Transverse colon (tissue), 4 donors: Measurements from ENCODE around the gene SLC25A4.

Source experiments
- CTCF ChIP-seq, 5 experiments: fragments of 200-600 bp in 3 of 5; fragments of 450-650 bp in 2 of 5; sonication (generic) in 3 of 5; IDR thresholded peaks; 1 replicate in 2 of 5; 2 replicates in 3 of 5; pipeline ENCODE4 v1.5.1; 2016 to 2017; ENCODE audit warnings: antibody characterized with exemption in 5 of 5, inconsistent platforms in 3 of 5, mild to moderate bottlenecking in 2 of 5, moderate library complexity in 1 of 5
- EP300 ChIP-seq: sonication (generic); formaldehyde crosslinking; IDR thresholded peaks from one replicate; pipeline ENCODE4 v1.6.1; 2017; ENCODE audit warnings: antibody characterized with exemption, low read depth
- POLR2A ChIP-seq: fragments of 450-650 bp; IDR thresholded peaks from one replicate; pipeline ENCODE4 v1.6.1; 2016; ENCODE audit warnings: antibody characterized with exemption, mild to moderate bottlenecking, moderate library complexity
- POLR2AphosphoS5 ChIP-seq, 3 donors: sonication (generic); formaldehyde crosslinking; IDR thresholded peaks; one replicate each; pipeline ENCODE4 v1.6.1; 2016; ENCODE audit warnings: antibody characterized with exemption in 3 of 3

GRCh38 chr4:185096032-185096653, 46.9 kb upstream of the SLC25A4 start:
- TF ChIP-seq CTCF (IDR thresholded peaks at IDR 0.05) (peak; percentile 48 to 67 (median 54)), POLR2AphosphoS5 (IDR thresholded peaks at IDR 0.05) (no peak), POLR2A (no peak), EP300 (no peak)
